Testis (tissue), 2 donors: ENCODE results near the gene ANO2.

Source experiments
- CTCF ChIP-seq, 3 experiments: fragments of 450-650 bp in 2 of 3; fragments of 200-600 bp in 1 of 3; sonication (generic) in 1 of 3; IDR thresholded peaks; one replicate each; pipeline ENCODE4 v1.5.1; 2016 to 2019; ENCODE audit warnings: antibody characterized with exemption in 3 of 3, mild to moderate bottlenecking in 2 of 3, moderate library complexity in 1 of 3
- POLR2A ChIP-seq: fragments of 450-650 bp; IDR thresholded peaks from one replicate; pipeline ENCODE4 v1.6.1; 2017; ENCODE audit warnings: antibody characterized with exemption, mild to moderate bottlenecking, moderate library complexity

DNA sequence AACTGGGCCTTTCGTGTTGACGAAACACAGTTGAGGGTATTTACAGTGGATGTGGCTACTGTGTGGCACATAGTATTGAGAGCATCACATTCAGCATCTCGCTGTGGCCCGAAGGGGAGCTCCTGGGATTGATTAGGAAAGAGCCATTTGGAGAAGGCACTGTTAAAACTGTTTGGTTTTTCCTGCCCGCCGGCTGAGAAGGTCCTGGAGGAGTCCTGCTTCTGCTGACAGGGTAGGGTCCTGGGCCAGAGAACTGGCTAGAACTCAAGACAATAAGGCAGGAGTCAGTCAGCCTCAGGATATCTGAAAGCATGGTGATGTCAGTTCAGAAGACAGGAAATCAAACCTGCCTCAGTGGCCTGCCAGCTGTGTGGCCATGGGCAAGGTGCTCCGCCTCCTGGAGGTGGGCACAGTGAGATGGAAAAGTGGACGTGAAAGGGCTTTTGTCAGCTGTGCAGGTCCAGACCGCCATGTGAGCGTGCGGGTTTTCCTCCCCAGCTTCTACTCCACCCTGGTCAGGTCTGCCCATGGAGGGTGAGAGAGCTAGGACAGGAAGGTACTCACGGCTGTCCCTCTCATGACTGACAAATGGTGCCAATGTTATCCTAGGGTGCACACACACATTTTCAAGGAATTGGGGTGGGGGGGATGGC, 420.8 kb downstream of the ANO2 start:
- TF ChIP-seq CTCF (IDR thresholded peaks at IDR 0.05) = no peak
- TF ChIP-seq POLR2A = no peak
